Measurements from ENCODE around the gene C19orf85. TPM values are rescaled to one million over a fixed set of nuclear protein-coding genes. Genes with fewer than 3 reads are reported as not detected.
A peak's percentile ranks its signal among the peaks of the same experiment; 100 is the strongest.

Gene C19orf85
- total RNA-seq, 2 experiments from 2014 or later, result not detected

DNA sequence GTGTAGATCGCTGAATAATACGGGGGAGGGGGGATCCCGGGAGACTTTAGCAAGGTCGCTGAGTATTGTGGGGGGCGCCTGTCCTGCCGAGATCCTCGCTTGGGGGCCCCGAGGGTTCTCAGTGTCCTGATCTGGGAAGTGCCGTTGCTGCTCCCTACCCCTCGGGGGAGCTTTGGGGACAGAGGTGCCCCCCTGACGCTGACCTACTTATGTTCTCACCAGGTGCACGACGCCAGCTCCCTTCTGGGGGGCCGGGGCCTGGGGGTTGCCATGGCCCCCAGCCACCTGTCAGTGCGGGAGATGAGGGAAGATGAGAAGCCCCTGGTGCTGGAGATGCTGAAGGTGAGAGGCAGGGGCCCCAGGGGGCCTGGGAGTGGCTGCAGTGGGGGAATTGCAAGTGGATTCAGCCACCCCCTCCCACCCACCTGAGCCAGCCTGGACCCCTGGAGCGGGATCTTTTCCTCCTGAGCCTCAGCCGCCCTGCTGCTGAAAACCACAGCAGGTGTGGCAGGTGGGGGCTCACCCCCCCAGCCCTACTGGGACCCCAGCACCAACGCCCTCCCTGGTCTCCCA is 21.0 kb upstream of the C19orf85 start:
- TF ChIP-seq, protein P1, sequence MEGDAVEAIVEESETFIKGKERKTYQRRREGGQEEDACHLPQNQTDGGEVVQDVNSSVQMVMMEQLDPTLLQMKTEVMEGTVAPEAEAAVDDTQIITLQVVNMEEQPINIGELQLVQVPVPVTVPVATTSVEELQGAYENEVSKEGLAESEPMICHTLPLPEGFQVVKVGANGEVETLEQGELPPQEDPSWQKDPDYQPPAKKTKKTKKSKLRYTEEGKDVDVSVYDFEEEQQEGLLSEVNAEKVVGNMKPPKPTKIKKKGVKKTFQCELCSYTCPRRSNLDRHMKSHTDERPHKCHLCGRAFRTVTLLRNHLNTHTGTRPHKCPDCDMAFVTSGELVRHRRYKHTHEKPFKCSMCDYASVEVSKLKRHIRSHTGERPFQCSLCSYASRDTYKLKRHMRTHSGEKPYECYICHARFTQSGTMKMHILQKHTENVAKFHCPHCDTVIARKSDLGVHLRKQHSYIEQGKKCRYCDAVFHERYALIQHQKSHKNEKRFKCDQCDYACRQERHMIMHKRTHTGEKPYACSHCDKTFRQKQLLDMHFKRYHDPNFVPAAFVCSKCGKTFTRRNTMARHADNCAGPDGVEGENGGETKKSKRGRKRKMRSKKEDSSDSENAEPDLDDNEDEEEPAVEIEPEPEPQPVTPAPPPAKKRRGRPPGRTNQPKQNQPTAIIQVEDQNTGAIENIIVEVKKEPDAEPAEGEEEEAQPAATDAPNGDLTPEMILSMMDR (IDR thresholded peaks at IDR 0.05), result no peak
- no peaks in the 10 kb centered on the region for H3K9me3 ChIP-seq (ENCODE audit: control insufficient read depth in 1 of 2, insufficient read depth in 1 of 2, low read length in 2 of 2)
- Mint-ChIP-seq H3K9me3 (no peaks in the 10 kb centered on the region), H3K4me3 (peak overlapping the region; percentile 82), H3K36me3 (ENCODE audit: low read depth) (no peaks in the 10 kb centered on the region), H3K27me3 (no peaks in the 10 kb centered on the region), H3K27ac (peak overlapping the region; percentile 76), H3K4me1 (ENCODE audit: low read depth) (peaks cover 11% of the 10 kb centered on the region)
- H3K4me3 ChIP-seq (ENCODE audit: low read length), result peak overlapping the region; percentile 58
- ATAC-seq (ENCODE audit: poor library complexity) (no peak), DNase-seq (no peak)
- peaks cover 27% of the 10 kb centered on the region for H3K4me1 ChIP-seq (ENCODE audit: insufficient read depth, low read length)
- POLR2A ChIA-PET, result interaction anchor here (0.8 to 3.5 kb wide), 6 partner anchors 9 to 231 kb away, joined by 3 to 29 read pairs (median 4); partner anchors contain the start of genes ISOC2, KMT5C and ZNF628
- peak overlapping the region; percentile 21 to 61 for H3K27ac ChIP-seq (ENCODE audit: low read depth in 1 of 2, low read length in 2 of 2)
- CTCF ChIA-PET, result interaction anchor here (1.0 to 2.2 kb wide), 3 partner anchors 17 to 18 kb away, joined by 3 to 7 read pairs (median 6); no protein-coding TSS in a partner anchor
- intact Hi-C loops (cut with DNase I, micrococcal nuclease), result no loop called here
- peaks cover 0 to 2% of the 10 kb centered on the region in 2 experiments for H3K27me3 ChIP-seq (ENCODE audit: control insufficient read depth in 1 of 2, insufficient read depth in 2 of 2, low read length in 2 of 2)
- peaks cover 8% of the 10 kb centered on the region for H3K36me3 ChIP-seq (ENCODE audit: insufficient read depth, low read length)

DNA sequence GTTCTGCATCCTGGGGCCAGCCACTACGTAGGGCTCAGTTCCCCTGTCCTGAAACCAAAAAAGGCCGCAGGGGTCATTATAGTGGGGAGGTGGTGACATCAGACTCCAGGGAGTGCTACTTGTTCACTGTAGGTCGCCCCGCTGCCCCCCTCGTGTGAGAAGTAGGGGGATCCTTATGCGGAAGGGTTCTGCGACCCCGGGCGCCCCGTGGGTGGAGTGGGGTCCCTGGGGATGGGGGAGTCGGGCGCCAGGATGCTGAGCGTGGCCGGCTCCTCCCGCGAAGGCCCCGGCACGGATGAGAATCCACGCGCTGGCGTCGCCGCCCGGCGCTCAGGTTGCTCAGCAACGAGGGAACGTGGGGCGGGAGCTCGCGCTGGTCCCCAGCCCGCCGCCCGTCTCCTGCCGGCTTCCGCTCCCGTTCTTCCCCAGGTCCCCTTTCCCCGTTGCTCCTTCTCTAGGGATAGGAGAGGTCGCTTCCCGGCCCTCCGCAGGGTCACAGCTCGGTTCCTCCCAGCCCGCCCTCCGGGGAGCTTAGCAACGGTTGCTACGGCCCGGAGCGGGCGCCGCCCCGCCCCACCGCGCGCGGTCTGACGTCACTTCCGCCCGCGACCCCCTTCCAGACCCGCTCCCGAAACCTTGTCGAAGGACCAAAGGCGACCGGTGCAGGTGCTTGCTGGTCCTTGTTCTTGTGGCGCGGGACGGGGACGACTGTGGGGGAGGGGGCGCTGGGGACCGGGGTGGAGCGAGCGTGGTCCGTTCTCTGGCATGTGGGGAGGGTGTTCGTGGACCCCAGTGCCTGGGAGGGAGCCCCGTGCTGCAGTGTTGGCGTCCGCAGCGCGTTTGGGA is 20.3 kb upstream of the C19orf85 start, which contains the start of gene NAT14:
Gene NAT14, plus strand, starts transcription at position 596 of the 846 bp plus-strand sequence. CDS start 521 bp downstream, outside the sequence.
- DNase-seq (peak; percentile 20 to 82 (median 50)), ATAC-seq (ENCODE audit: poor library complexity) (peak; percentile 65)
- Mint-ChIP-seq H3K36me3 (ENCODE audit: low read depth) (peaks cover 2% of the 10 kb centered on the region), H3K4me1 (ENCODE audit: low read depth) (peaks cover 13% of the 10 kb centered on the region), H3K27me3 (no peaks in the 10 kb centered on the region), H3K9me3 (no peaks in the 10 kb centered on the region), H3K27ac (peak within 1 kb of the TSS; percentile 76), H3K4me3 (peak within 1 kb of the TSS; percentile 82)
- CTCF ChIA-PET, result interaction anchor here (1.0 to 1.8 kb wide), 2 partner anchors 17 to 19 kb away, joined by 3 to 6 read pairs; no protein-coding TSS in a partner anchor
- Histone ChIP-seq H3K36me3 (ENCODE audit: insufficient read depth, low read length) (peaks cover 8% of the 10 kb centered on the region), H3K4me1 (ENCODE audit: insufficient read depth, low read length) (peaks cover 27% of the 10 kb centered on the region), H3K27ac (ENCODE audit: low read depth in 1 of 2, low read length in 2 of 2) (peak within 1 kb of the TSS; percentile 21 to 61), H3K4me3 (ENCODE audit: low read length) (peak within 1 kb of the TSS; percentile 58), H3K9me3 (ENCODE audit: control insufficient read depth in 1 of 2, insufficient read depth in 1 of 2, low read length in 2 of 2) (no peaks in the 10 kb centered on the region), H3K27me3 (ENCODE audit: control insufficient read depth in 1 of 2, insufficient read depth in 2 of 2, low read length in 2 of 2) (peaks cover 0 to 2% of the 10 kb centered on the region in 2 experiments)
- POLR2A ChIA-PET, result interaction anchor here (0.8 to 3.5 kb wide), 7 partner anchors 8 to 230 kb away, joined by 3 to 29 read pairs (median 4); partner anchors contain the start of genes ISOC2, KMT5C and ZNF628
- TF ChIP-seq, protein P1 (IDR thresholded peaks at IDR 0.05), result no peak
- intact Hi-C loops (cut with DNase I, micrococcal nuclease), result no loop called here
